CD4-positive, alpha-beta T cell (primary cell): ENCODE data around the gene EHF. TPM values are rescaled to one million over a fixed set of nuclear protein-coding genes. Genes with fewer than 3 reads are reported as not detected.

ENCODE experiments used
- ATAC-seq: fragments of 200-7000 bp; cut with Tn5 transposase; one replicate; pipeline ENCODE4 v1.10.0; 2022; ENCODE audit warnings: mild to moderate bottlenecking; ENCODE audit not compliant: poor library complexity
- CTCF ChIA-PET: fragments of 350-600 bp; sonication (Branson Sonifier 250); formaldehyde crosslinking; loops from one replicate; lab custom pipeline; 2021; ENCODE audit warnings: antibody characterized with exemption, inconsistent platforms; lab: Charles Lee
- POLR2A ChIA-PET: fragments of 350-600 bp; sonication (Branson Sonifier 250); formaldehyde crosslinking; loops from one replicate; lab custom pipeline; 2021; ENCODE audit warnings: antibody characterized with exemption, inconsistent platforms; lab: Charles Lee
- DNase-seq, 14 experiments: peaks; one replicate each; pipeline ENCODE4 v3.0.0-alpha.2; 2013 to 2020; ENCODE audit warnings: mixed read lengths in 2 of 14
- H3K27ac ChIP-seq, 2 donors: one replicate each; pipeline versions ENCODE4 v1.5.1 to v1.7.0; 2013; ENCODE audit warnings: low read length in 2 of 2, low read depth in 1 of 2, mild to moderate bottlenecking in 1 of 2
- H3K27me3 ChIP-seq, 2 experiments: 1 replicate in 1 of 2; 2 replicates in 1 of 2; pipeline versions ENCODE4 v1.6.1 to v1.7.0; 2013; ENCODE audit warnings: low read length in 2 of 2, control low read depth in 1 of 2, mild to moderate bottlenecking in 1 of 2, moderate library complexity in 1 of 2; ENCODE audit not compliant: insufficient read depth in 2 of 2, control insufficient read depth in 1 of 2
- H3K36me3 ChIP-seq: one replicate; pipeline ENCODE4 v1.6.1; 2013; ENCODE audit warnings: low read length, control low read depth; ENCODE audit not compliant: insufficient read depth
- H3K4me1 ChIP-seq: one replicate; pipeline ENCODE4 v1.6.1; 2013; ENCODE audit warnings: low read length, control low read depth; ENCODE audit not compliant: insufficient read depth
- H3K4me3 ChIP-seq: one replicate; pipeline ENCODE4 v1.5.1; 2013; ENCODE audit warnings: mild to moderate bottlenecking, low read length, moderate library complexity
- H3K9me3 ChIP-seq, 2 experiments: 1 replicate in 1 of 2; 2 replicates in 1 of 2; pipeline versions ENCODE4 v1.6.1 to v1.7.0; 2013; ENCODE audit warnings: low read length in 2 of 2, mild to moderate bottlenecking in 2 of 2, control low read depth in 1 of 2, moderate library complexity in 1 of 2; ENCODE audit not compliant: control insufficient read depth in 1 of 2, insufficient read depth in 1 of 2
- H3K27ac Mint-ChIP-seq: one replicate; pipeline ENCODE4 v1.8.0; 2020; ENCODE audit warnings: mixed read lengths
- H3K27me3 Mint-ChIP-seq: one replicate; pipeline ENCODE4 v1.8.0; 2021; ENCODE audit warnings: mixed read lengths
- H3K36me3 Mint-ChIP-seq: one replicate; pipeline ENCODE4 v1.8.0; 2021; ENCODE audit warnings: low read depth, mixed read lengths
- H3K4me1 Mint-ChIP-seq: one replicate; pipeline ENCODE4 v1.8.0; 2021; ENCODE audit warnings: low read depth, mixed read lengths
- H3K4me3 Mint-ChIP-seq: one replicate; pipeline ENCODE4 v1.8.0; 2020; ENCODE audit warnings: mild to moderate bottlenecking, mixed read lengths
- H3K9me3 Mint-ChIP-seq: one replicate; pipeline ENCODE4 v1.8.0; 2020; ENCODE audit warnings: mixed read lengths
- intact Hi-C, 2 experiments: fragments of 100-400 bp; cut with DNase I in 1 of 2; cut with micrococcal nuclease in 1 of 2; formaldehyde crosslinking; loops; one replicate each; pipeline versions ENCODE4 v1.15.1 to v1.9.0; 2023 to 2025; cut with DNase I, micrococcal nuclease
- total RNA-seq, 174 experiments: library from RNA in 2 of 174; stranded (reverse) in 2 of 174; gene quantifications; one replicate each; pipeline ENCODE4 v1.2.3 and lab custom pipeline; 2021 to 2026
- TF ChIP-seq, protein P1 (sequence below): fragments of 200-600 bp; IDR thresholded peaks from one replicate; pipeline ENCODE4 v1.8.0; 2022; ENCODE audit warnings: antibody characterized with exemption, mild to moderate bottlenecking

EHF gene
- total RNA-seq, 2 experiments from 2014 or later, result not detected

DNA sequence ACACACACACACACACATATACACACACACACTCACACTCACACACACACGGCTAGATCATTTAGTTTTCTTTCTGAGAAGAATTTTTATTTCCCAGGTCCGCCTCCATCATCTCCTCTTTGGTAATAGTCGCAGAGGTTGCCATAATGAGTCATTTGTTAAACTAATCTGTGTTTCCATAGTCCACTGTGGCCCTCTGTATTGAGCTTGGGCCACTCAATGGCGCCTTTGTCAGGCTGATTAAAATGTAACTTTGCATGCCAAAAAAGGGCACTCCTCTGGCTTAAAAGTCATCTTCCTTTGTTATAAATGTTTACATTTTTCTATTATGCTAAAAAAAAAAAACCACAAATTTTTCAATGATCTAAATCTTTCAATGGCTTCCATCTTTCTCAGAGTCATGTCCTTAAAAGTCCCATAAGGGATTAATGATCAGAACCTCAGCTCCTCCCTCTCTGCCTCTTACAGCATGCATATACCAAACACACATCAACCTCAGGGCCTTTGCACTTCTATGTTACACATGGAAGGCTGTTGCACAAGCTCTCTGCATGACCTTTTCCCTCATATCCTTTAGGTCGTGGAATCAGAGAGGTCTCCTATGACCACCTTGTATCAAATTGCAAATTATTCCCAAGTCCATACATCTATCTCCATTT, 35.3 kb downstream of the EHF start:
- TF ChIP-seq, protein P1, sequence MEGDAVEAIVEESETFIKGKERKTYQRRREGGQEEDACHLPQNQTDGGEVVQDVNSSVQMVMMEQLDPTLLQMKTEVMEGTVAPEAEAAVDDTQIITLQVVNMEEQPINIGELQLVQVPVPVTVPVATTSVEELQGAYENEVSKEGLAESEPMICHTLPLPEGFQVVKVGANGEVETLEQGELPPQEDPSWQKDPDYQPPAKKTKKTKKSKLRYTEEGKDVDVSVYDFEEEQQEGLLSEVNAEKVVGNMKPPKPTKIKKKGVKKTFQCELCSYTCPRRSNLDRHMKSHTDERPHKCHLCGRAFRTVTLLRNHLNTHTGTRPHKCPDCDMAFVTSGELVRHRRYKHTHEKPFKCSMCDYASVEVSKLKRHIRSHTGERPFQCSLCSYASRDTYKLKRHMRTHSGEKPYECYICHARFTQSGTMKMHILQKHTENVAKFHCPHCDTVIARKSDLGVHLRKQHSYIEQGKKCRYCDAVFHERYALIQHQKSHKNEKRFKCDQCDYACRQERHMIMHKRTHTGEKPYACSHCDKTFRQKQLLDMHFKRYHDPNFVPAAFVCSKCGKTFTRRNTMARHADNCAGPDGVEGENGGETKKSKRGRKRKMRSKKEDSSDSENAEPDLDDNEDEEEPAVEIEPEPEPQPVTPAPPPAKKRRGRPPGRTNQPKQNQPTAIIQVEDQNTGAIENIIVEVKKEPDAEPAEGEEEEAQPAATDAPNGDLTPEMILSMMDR, result no peak
- H3K27ac ChIP-seq, result no peak overlapping the region
- H3K27ac Mint-ChIP-seq, result no peak overlapping the region
- DNase-seq (no peak), ATAC-seq (no peak)
- H3K27me3 Mint-ChIP-seq, result peaks cover 42% of the 10 kb centered on the region
- H3K36me3 Mint-ChIP-seq, result no peaks in the 10 kb centered on the region
- H3K27me3 ChIP-seq, result peaks cover 5 to 11% of the 10 kb centered on the region in 2 experiments
- H3K9me3 Mint-ChIP-seq, result no peaks in the 10 kb centered on the region
- H3K4me3 ChIP-seq, result no peak overlapping the region
- H3K9me3 ChIP-seq, result no peaks in the 10 kb centered on the region
- peaks cover 12% of the 10 kb centered on the region for H3K4me1 ChIP-seq
- H3K4me1 Mint-ChIP-seq, result peaks cover 12% of the 10 kb centered on the region
- H3K4me3 Mint-ChIP-seq, result no peak overlapping the region
- ChIA-PET CTCF (no interaction called here), POLR2A (no interaction called here)
- intact Hi-C loops, result no loop called here
- no peaks in the 10 kb centered on the region for H3K36me3 ChIP-seq

DNA sequence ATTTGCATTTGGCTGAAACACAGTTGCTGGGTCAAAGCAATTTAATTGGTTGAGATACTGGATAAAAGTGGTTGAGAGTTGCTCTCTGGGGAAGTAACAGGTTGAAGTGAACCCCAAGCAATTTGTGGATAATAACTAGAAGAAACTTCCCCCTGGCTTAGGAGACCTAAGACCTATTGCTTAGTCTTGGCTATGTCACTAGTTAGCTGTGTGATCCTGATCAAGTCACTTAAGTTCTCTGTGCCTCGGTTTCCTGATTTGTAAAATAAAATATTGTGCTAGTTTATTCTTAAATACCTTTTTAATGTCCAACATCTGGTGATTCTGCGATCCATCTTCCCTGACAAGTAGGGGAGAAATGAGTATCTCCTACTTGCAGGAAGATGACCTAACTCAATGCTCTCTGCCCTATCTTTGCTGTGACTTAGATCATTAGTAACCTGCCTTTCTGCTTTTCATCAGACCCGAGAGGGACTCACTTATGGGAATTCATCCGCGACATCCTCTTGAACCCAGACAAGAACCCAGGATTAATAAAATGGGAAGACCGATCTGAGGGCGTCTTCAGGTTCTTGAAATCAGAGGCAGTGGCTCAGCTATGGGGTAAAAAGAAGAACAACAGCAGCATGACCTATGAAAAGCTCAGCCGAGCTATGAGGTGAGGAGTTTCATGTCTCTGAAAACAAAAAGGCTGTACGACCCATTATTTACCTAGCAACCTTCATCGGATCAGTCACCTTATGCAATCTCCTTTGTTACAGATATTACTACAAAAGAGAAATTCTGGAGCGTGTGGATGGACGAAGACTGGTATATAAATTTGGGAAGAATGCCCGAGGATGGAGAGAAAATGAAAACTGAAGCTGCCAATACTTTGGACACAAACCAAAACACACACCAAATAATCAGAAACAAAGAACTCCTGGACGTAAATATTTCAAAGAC, 37.5 kb downstream of the EHF start:
- ChIA-PET CTCF (no interaction called here), POLR2A (no interaction called here)
- no peaks in the 10 kb centered on the region for H3K4me1 ChIP-seq
- Mint-ChIP-seq H3K4me1 (peaks cover 1% of the 10 kb centered on the region), H3K27me3 (peaks cover 36% of the 10 kb centered on the region), H3K4me3 (no peak overlapping the region), H3K9me3 (no peaks in the 10 kb centered on the region), H3K36me3 (no peaks in the 10 kb centered on the region), H3K27ac (no peak overlapping the region)
- no peak overlapping the region for H3K27ac ChIP-seq
- no peak overlapping the region for H3K4me3 ChIP-seq
- DNase-seq (no peak), ATAC-seq (no peak)
- no peaks in the 10 kb centered on the region for H3K9me3 ChIP-seq
- intact Hi-C loops, result no loop called here
- TF ChIP-seq, protein P1, result no peak
- H3K36me3 ChIP-seq, result no peaks in the 10 kb centered on the region
- peaks cover 5 to 11% of the 10 kb centered on the region in 2 experiments for H3K27me3 ChIP-seq

DNA sequence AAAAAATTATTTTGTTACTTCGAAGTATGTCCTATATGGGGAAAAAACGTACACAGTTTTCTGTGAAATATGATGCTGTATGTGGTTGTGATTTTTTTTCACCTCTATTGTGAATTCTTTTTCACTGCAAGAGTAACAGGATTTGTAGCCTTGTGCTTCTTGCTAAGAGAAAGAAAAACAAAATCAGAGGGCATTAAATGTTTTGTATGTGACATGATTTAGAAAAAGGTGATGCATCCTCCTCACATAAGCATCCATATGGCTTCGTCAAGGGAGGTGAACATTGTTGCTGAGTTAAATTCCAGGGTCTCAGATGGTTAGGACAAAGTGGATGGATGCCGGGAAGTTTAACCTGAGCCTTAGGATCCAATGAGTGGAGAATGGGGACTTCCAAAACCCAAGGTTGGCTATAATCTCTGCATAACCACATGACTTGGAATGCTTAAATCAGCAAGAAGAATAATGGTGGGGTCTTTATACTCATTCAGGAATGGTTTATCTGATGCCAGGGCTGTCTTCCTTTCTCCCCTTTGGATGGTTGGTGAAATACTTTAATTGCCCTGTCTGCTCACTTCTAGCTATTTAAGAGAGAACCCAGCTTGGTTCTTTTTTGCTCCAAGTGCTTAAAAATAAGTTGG, 38.3 kb downstream of the EHF start:
- TF ChIP-seq, protein P1, result no peak
- intact Hi-C loops, result no loop called here

More for the DNA sequence above, 38.3 kb downstream of the EHF start:
- ATAC-seq (no peak), DNase-seq (no peak)
- Mint-ChIP-seq H3K4me3 (no peak overlapping the region), H3K9me3 (no peaks in the 10 kb centered on the region), H3K27ac (no peak overlapping the region), H3K4me1 (no peaks in the 10 kb centered on the region), H3K36me3 (no peaks in the 10 kb centered on the region), H3K27me3 (peaks cover 43% of the 10 kb centered on the region)
- H3K4me3 ChIP-seq, result no peak overlapping the region
- no peak overlapping the region for H3K27ac ChIP-seq
- ChIA-PET CTCF (interaction anchor here (0.6 kb wide), 1 partner anchor 297 kb away, joined by 3 read pairs; no protein-coding TSS in a partner anchor), POLR2A (no interaction called here)
- H3K4me1 ChIP-seq, result no peaks in the 10 kb centered on the region
- no peaks in the 10 kb centered on the region for H3K9me3 ChIP-seq
- no peaks in the 10 kb centered on the region for H3K36me3 ChIP-seq
- H3K27me3 ChIP-seq, result peaks cover 5 to 8% of the 10 kb centered on the region in 2 experiments
